ENCODE measurements around the gene SPRY2.
A peak's percentile ranks its signal among the peaks of the same experiment; 100 is the strongest.
"Not testable (repeated sequence)": the region's sequence is repeated elsewhere in the genome, so short reads cannot be mapped to it uniquely, and the experiment has no call there.

The SPRY2 gene

DNA sequence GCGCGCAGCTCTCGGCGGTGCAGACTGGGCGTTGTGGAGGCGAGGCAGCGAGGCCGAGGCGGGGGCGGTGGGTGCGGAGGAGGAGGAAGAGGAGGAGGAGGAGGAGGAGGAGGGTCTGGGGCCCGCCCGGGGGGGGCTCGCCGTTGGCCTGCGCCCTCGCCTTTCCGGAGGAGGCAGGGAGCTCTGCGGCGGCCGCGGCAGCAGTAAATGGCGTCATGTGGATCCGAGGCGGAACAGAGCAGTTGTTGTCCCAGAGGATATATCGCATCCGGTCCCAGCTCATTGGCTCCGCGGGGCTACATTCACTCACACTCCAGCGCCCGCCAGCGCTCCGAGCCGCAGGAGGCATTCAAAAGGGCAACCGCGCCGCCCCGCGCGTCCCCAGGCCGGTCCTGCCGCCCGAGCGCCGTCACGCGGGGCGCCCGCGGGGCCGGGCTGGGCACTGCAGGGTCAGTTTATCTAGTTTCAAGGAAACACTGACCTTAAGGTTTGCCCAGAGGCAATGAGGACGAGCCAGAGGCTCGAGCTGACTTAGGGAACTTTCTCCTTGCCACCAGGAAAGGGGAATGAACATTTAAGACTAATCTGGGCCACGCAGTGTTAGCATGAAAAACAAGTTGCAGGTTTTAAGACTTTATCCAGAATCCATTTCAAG is at the start of gene SPRY2:
Gene SPRY2 (minus strand): TSS at position 26 of the 655 bp plus-strand sequence. CDS start 3,421 bp downstream, outside the sequence.
- peak in 1 of 2 experiments; percentile 40 for DNase-seq

DNA sequence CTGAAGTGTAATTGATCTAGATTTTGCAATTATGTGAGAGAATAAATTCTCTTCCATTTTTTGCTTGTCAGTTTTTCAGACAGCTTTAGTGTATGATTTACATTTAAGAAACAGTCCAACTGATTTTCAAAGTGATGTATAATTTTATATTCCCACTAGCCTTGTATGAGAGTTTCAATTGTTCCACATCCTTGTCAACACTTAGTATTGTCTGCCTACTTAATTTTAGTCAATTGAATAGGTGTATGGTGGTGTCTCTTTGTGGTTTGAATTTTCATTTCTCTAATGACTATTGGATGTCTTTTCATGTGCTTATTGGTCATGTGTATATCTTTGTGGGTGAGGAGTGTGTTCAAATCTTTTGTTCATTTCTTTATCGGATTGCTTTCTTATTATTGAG is 49.4 kb upstream of the SPRY2 start:
- no peak for DNase-seq

DNA sequence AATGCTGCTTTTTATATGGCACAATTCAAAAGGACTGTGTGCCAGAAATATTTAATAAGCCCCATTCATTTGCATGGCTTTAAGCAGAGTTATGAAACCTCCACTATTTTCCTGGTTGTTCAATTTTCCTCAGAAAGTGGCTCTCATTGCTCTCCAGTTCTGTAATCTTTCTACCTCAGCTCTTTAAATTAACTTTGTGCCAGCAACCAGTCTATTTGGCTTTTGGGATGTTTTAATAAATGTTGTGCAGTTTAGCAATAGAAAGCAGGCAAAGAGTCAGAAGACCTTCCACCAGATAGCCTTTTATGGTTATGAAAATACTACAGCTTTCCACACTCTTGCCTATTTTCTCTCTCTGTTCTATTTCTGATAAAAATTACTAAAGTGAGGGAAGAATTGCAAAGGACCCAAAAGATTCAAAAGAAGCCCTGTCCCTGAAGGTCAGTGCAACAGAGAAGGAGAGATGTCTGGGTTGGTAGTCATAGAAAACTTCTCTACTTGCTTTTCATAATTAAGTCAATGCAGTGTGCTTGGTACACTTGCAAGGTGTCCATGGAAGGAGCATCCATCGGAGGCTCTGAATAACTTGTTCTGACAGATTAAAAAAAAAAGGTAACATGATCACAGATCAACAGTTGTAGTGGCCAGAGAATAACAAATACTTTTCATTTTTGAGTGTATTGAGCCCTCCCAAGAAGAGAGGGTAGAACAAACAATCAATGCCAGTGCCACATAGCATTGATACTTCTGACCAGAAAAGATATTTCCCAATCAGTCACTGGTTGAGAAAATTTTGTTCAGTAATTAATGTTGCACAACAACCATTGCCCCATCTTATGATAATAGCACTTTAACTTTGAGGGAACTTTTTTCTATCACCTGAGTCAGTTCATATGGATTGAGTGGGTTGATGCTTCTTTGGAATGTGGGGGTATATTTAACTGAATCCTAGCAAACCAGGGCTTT is 48.4 kb upstream of the SPRY2 start:
- no peak for DNase-seq

DNA sequence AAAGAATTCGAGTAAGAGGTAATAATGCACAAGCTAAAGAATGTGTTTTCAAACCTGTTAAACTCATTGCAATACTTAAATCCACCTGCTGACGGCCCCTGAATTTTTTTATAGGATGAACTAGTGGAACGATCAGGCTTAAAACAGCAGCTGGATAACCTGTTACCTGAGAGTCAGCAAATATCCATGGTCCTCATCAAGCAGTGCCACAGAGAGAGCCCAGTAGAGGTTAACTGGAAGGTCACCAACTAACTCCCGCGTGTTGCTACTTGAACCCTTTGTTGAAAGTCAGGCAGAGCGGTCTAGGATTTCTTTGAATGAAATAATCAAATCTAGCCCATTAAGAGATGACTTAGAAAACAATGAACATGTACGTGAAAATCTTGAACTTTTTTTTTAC is 47.6 kb upstream of the SPRY2 start:
- DNase-seq, result no peak

DNA sequence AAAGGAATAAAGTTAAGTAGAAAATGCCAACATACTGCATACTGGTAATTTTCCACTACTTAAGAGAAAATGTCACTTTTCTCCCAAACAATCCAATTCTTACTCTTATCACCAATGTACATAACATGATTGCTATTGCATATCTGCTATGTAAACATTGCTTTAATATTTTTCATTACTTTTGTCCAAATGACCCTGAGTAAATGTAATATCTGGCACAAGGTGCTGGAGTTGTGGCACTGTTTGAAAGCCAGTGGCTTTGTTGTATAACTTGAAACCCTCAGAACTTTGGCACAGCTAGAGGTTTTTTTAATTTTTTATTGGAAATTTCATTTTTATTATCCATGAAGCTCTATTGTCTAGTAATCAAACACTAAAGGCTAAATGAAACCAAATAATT is 45.7 kb upstream of the SPRY2 start:
- no peak for DNase-seq

GRCh38 chr13:80386002-80386401 is 45.1 kb upstream of the SPRY2 start:
- DNase-seq, result no peak

GRCh38 chr13:80382576-80382975 is 41.6 kb upstream of the SPRY2 start:
- DNase-seq, result no peak

DNA sequence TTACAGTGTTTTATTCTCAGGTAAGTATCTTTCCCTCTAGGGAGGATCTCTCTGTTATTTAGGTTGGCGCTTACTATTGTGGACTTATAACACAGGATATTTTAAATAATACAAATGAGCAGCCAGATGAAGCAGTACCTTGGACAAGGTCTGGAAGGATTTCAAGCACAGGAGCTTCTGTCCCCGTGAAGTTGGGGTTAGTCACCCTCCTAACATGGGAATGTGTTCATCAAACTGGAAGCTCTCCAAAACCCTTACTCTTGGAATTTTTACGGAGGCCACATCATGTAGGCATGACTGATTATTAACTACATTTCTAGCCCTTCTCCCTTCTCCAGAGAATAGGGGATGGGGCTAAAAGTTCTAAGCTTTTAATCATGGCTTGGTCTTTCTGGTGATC is 38.3 kb upstream of the SPRY2 start:
- DNase-seq, result no peak

DNA sequence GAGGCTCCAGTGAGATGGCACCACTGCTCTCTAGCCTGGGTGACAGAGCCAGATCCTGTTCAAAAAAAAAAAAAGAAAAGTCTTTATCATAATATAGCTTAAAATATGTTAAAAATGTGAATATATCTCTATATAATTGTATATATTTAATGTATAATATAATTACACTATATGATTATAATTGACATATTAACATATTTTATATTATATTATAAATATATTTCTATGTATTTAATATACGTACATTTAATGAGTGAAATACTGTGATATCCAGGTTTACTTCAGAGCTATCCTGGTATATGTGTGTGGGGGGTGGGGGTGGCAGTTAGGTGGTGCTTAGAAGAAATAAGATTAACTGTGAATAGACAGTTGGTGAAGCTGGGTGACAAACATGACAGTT is 35.6 kb upstream of the SPRY2 start:
- DNase-seq, result no peak

- DNase-seq, result no peak
These were observed 34.0 kb upstream of the SPRY2 start for GRCh38 chr13:80374901-80375300.

DNA sequence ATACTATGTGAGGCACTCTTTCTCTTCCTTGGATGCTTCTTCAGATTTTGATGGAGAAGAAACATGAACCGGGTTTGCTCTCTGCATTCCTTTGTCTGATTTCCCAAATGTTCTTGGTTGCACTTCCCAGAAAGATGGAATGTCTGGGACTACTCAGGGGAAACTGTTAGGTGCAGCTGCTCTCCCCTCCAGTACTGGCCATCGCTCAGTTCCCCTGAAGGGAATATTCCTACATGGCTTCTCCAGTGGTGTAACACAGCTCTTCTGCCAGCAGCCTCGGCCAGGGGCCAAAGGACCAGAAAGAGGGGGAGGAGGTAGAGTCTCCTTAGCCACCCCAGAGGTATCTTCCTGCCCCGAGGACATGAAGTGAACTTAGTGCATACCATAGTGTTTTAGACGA is 33.5 kb upstream of the SPRY2 start:
- DNase-seq, result no peak

GRCh38 chr13:80371840-80372509 is 31.0 kb upstream of the SPRY2 start:
- no peak for DNase-seq

DNA sequence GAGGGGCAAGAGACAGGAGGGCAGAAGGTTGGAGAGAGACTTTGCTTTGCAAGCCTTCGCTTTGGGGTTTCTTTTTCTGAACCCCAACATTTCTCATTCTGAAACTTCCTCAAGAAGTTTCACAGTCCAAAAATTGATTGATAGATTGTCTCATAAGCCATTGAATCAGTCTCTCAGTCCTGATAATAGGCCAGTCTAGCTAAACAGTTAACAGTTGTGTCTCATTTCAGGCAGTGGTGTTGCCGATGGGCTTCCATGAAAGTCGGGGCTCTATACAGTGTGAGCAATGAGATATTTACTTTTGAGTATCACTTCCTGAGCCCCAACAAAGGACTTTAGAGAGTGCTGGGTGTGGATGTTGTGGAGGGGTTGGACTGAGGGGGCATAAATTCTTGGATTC is 26.5 kb upstream of the SPRY2 start:
- DNase-seq, result no peak

GRCh38 chr13:80363890-80364503 is 23.1 kb upstream of the SPRY2 start:
- DNase-seq, result peak in 1 of 2 experiments; percentile 37

DNA sequence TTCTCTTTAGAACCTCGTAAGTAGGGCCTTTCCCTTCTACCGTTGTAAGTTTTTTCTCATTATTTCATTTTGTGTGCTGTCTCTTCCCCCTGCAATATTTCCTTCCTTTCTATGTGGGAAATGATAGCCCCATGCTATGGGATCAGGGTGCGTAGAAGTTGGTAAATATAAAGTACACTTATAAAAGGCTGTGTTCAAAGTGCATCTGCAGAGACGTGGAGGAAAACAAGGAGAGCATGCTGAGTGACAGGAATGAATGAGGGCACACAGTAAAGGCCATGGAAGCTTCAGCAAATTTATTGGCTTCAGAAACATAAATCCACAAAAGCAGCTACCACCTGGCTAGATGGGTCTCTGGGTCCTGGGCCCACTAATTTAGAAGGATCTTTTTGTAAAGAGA is 21.6 kb upstream of the SPRY2 start:
- no peak for DNase-seq

DNA sequence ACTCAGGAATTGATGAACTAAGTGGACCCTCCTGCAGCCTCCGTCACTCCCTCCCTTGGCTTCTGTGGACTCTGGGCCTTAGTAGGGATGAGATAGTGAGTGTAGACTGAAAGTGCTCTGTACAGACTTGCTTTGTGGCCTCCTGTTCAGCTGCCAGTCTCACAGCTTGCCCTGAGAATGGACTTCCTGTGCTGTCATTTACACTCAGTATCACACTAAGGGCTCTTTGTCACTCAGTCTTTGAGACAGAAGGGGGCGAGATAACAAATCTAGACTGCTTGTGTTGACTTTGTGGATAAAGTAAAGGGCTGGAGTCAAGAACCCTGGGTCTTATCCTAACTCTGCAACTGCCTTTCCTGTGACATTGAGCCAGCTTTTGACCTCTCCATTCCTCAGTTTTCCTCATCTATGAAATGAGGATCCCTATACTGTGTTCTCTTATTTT is 21.0 kb upstream of the SPRY2 start:
- no peak for DNase-seq

DNA sequence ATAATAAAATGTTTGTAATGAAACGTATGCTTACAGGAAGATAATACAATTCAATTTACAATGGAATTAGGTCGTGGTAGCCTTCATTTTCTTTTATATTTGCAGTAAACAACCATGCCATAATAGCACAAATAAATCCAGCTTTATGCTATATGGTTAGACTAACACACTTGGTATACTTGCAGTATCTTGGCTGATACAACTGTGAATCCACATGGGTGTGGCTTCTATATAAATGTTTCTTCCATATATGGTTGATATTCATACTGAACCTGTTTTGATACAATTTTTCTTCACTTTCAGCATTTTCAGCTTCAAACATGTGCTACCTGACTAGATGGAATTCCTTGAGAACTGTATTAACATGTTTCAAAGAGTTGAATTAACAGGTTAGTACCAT is 20.4 kb upstream of the SPRY2 start:
- no peak for DNase-seq

DNA sequence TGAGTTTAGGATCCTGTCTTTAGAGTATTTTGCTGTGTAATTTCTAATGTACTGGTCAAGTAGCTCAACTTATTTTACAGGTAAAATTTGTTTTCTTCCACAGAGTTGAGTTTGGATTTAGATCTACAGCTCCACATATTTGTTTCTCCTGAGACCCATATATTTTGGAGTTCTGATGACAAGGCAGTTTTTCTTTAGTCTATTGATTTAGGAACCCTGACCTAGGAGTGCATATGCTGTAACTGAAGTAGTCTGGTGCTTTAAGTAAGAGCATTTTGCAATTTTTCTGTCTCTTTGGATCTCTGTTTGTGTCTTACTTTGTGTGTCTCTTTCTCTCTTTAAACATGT is 19.5 kb upstream of the SPRY2 start:
- no peak for DNase-seq

- DNase-seq, result no peak
These were observed 19.0 kb upstream of the SPRY2 start for GRCh38 chr13:80359778-80360452.

GRCh38 chr13:80359414-80359777 is 18.5 kb upstream of the SPRY2 start:
- no peak for DNase-seq

- DNase-seq, result not testable (repeated sequence)
These were observed 14.7 kb upstream of the SPRY2 start for GRCh38 chr13:80355496-80356094.

- DNase-seq, result no peak
These were observed 7.8 kb upstream of the SPRY2 start for GRCh38 chr13:80348750-80349149.
